Measurements from ENCODE around the gene GCGR.
"Not testable (repeated sequence)": the region's sequence is repeated elsewhere in the genome, so short reads cannot be mapped to it uniquely, and the experiment has no call there.

GCGR gene

GRCh38 chr17:81831957-81832607, 28.1 kb downstream of the GCGR start:
- DNase-seq (ENCODE audit: low spot score) = peak; percentile 46

- peak; percentile 29 for DNase-seq (ENCODE audit: low spot score)
Measured at GRCh38 chr17:81832608-81833159, 28.7 kb downstream of the GCGR start.

DNA sequence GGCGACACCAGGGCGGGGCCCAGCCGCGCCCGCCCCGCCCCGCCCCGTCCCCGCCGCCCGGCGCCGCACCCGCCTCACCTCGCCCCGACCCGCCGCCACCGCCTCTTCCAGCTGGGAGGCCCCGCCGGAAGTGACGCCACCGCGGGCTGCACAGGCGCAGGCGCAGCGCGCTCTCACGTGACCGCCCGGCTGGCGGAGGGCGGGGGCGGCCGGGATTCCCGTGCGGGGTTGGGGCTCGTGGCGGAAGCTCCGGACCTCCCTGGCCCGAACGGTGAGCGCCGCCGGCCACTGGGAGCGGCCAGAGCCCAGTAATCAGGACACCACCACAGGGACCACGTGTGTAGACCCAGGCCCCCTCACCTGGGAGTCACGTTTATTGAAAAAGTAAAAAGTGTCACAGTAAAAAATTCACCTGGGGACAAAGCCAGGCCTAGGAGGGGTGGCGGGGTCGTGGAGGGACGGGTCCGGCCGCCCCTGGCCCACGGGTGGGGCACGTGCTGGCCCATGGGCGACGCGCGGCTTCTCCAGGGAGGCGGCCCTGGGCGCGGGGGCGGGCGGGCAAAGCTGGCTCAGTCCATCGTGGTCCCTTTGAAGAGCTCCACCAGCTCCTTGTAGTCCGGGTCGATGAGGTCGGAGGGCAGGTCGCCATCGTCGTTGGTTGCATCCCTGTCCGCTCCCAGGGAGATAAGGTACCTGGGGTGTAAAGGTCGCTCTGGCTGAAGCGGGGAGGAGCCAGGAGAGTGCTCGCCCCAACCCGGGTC, 29.4 kb downstream of the GCGR start, which contains the start of gene MCRIP1:
Gene MCRIP1, minus strand, starts transcription at position 132 of the 761 bp plus-strand sequence. CDS start 8,785 bp downstream, outside the sequence.
- DNase-seq (ENCODE audit: low spot score) = peak; percentile 93

GRCh38 chr17:81833921-81834830, 30.2 kb downstream of the GCGR start:
- no peak for DNase-seq (ENCODE audit: low spot score)

DNA sequence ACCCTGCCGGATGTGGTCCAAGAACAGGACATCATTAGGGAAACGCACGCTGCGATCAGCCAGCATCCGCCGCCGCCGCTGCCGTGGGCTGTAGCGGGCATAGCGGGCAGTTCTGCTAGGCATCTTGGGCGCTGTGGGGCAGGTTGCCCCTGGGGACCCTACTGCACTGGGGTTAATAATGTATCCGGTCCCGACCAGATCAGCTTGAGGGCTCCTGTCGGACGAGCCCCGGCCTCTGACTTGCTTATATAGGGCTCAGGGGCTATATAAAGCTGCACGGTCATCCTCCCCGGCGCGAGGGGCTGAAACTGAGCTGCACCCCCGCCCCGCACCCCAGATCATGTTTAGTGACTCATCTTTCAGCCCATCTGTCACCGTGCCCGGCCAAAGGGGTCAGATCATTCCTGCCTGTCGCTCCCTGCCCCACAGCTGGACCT, 30.9 kb downstream of the GCGR start, which contains the start of gene PPP1R27:
Gene PPP1R27, minus strand, starts transcription at position 220 of the 437 bp plus-strand sequence. Its CDS starts 97 bp downstream, at position 123.
- no peak for DNase-seq (ENCODE audit: low spot score)

DNA sequence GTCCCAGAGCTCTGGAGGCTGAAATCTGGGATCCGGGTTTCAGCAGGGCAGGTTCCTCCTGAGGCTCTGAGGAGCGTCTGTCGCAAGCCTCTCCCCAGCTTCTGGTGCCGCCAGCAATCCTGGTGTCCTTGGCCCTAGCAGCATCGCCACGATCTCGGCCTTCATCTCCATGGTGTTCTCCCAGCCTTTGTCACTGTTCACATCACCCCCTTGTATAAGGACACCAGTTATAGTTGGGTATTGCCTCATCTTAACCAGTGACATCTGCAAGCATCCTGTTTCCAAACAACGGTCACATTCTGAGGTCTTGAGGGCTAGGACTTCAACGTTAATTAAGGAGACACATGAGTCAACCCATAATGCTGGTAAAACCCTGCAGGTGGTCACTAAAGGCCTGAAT, 33.7 kb downstream of the GCGR start:
- DNase-seq (ENCODE audit: low spot score) = no peak

- DNase-seq (ENCODE audit: low spot score) = no peak
Measured at GRCh38 chr17:81838753-81839255, 34.9 kb downstream of the GCGR start.

GRCh38 chr17:81839301-81839700, 35.4 kb downstream of the GCGR start:
- DNase-seq (ENCODE audit: low spot score) = no peak

- not testable (repeated sequence) for DNase-seq (ENCODE audit: low spot score)
Measured at GRCh38 chr17:81840059-81840458, 36.1 kb downstream of the GCGR start.

GRCh38 chr17:81840826-81841778, 37.2 kb downstream of the GCGR start:
- no peak for DNase-seq (ENCODE audit: low spot score)

DNA sequence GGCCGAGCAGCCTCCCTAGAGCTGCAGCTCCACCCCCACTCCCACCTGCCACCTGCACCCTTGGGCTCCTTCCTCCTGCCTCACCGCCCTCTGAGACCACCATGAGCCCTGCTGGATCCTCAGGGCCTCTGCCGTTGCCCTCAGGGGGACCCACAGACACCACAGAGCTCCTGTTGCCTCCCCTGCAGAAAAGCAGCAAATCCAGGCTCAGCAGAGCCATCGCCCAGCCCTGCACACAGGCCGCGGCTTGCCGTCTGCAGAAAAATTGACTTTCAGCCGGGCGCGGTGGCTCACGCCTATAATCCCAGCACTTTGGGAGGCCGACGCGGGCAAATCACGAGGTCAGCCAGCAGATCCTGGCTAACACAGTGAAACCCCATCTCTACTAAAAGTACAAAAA, 37.9 kb downstream of the GCGR start:
- no peak for DNase-seq (ENCODE audit: low spot score)

GRCh38 chr17:81842378-81842724, 38.4 kb downstream of the GCGR start:
- no peak for DNase-seq (ENCODE audit: low spot score)

- no peak for DNase-seq (ENCODE audit: low spot score)
Measured at GRCh38 chr17:81842725-81843504, 39.0 kb downstream of the GCGR start.

GRCh38 chr17:81843713-81844326, 39.9 kb downstream of the GCGR start:
- DNase-seq (ENCODE audit: low spot score) = no peak

- no peak for DNase-seq (ENCODE audit: low spot score)
Measured at GRCh38 chr17:81844327-81844851, 40.4 kb downstream of the GCGR start.

DNA sequence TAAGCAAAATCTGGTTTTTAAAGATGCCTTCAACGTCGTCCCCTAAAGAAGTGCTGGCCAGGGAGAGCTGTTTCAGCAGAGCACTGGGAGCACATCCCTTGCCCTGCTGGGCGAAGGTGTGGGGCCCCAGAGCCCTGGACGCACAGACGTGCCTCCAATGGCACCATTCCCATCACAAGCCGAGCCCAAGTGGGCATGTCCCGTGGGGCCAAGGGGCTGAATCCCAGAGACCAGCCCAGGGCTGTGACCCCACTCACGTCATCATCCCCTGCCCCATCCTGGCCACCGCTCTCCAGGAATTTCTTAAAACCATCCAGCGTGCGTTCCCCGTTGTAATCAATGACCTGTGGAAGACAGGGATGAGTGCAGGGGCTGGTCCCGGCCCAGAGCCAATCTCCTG, 40.9 kb downstream of the GCGR start:
- DNase-seq (ENCODE audit: low spot score) = no peak

DNA sequence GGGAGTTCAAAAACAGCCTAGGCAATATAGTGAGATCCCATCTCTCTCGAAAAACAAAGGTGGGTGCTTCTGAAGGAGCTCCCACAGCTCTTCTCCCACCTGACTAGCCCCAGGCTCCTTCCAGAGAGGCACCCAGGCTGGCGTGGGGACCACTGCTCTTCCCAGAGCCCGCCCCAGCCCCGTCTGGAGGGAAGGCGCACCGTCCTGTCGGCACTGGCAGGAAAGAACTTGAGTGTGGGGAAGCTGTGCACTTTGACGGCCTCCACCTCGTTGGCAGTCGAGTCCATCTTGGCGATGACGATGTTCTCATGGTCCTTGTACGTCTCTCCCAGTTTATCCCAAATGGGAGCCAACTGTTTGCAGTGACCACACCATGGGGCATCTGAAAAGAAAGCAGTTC, 41.4 kb downstream of the GCGR start:
- no peak for DNase-seq (ENCODE audit: low spot score)

- DNase-seq (ENCODE audit: low spot score) = no peak
Measured at GRCh38 chr17:81845881-81846742, 42.2 kb downstream of the GCGR start.

All from CD4-positive, alpha-beta T cell treated with Interleukin-2 at 100 ng/mL for 4 hours (primary cell).